ENCODE results near the gene FAM76B. TPM values are rescaled to one million over a fixed set of nuclear protein-coding genes. Genes with fewer than 3 reads are reported as not detected.

FAM76B gene
- total and polyA plus RNA-seq, 2 donors (not counting 1 experiment from before 2014, with no cell fraction given) = 36.5 to 80.9 TPM

DNA sequence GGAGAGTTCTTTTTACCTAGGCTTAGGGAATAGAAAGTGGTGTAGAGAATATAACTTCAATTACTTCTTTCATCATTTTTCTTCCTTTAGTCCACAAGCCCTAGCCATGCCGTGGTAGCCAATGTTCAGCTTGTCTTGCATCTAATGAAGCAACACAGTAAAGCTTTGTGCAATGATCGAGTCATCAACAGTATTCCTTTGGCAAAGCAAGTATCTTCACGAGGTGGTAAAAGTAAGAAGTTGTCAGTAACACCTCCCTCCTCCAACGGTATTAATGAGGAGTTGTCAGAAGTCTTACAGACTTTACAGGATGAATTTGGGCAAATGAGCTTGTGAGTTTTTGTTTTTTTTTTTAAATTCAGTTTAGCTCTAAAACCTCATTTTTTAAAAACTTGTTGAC is 38.1 kb upstream of the FAM76B start:
- Histone ChIP-seq H3K9ac (ENCODE audit: low read length) (no peak overlapping the region), H3K27ac (ENCODE audit: low read length in 2 of 2) (no peak overlapping the region), H3K4me3 (ENCODE audit: control extremely low read depth in 1 of 5, extremely low read depth in 1 of 5, insufficient read depth in 1 of 5, low read depth in 2 of 5, low read length in 4 of 5) (no peak overlapping the region), H3K4me1 (ENCODE audit: control insufficient read depth in 2 of 2, insufficient read depth in 2 of 2, low read length in 2 of 2) (no peaks in the 10 kb centered on the region), H3K79me2 (ENCODE audit: control insufficient read depth, insufficient read depth, low read length) (no peaks in the 10 kb centered on the region), H4K20me1 (ENCODE audit: control insufficient read depth, insufficient read depth, low read length, poor library complexity, severe bottlenecking) (no peaks in the 10 kb centered on the region), H2AFZ (ENCODE audit: insufficient read depth, low read depth, low read length, poor library complexity, severe bottlenecking) (no peak overlapping the region), H3K36me3 (replicated peaks in 1 of 2; ENCODE audit: control extremely low read depth in 1 of 2, control insufficient read depth in 1 of 2, extremely low read depth in 1 of 2, insufficient read depth in 2 of 2, low read length in 1 of 2) (peaks cover 13 to 37% of the 10 kb centered on the region in 2 experiments), H3K9me3 (ENCODE audit: control extremely low read depth in 1 of 3, control insufficient read depth in 2 of 3, insufficient read depth in 1 of 3, low read length in 2 of 3) (no peaks in the 10 kb centered on the region), H3K27me3 (replicated peaks in 1 of 4; ENCODE audit: control extremely low read depth in 1 of 4, control insufficient read depth in 3 of 4, insufficient read depth in 4 of 4, low read length in 3 of 4) (no peaks in the 10 kb centered on the region), H3K4me2 (replicated peaks; ENCODE audit: low read depth, low read length, poor library complexity, severe bottlenecking) (no peak overlapping the region)
- ATAC-seq (ENCODE audit: low read depth) = no peak
- intact Hi-C loops (cut with micrococcal nuclease) = no loop called here
- Mint-ChIP-seq H3K27me3 (no peaks in the 10 kb centered on the region), H3K27ac (no peak overlapping the region), H3K4me1 (no peaks in the 10 kb centered on the region), H3K9me3 (ENCODE audit: insufficient read depth) (no peaks in the 10 kb centered on the region), H3K4me3 (no peak overlapping the region)
- no peak for DNase-seq
- CTCF ChIA-PET = interaction anchor here (0.8 to 1.1 kb wide), 2 partner anchors 8 to 598 kb away, joined by 3 to 5 read pairs; no protein-coding TSS in a partner anchor
- no peak for TF ChIP-seq EZH2 (IDR thresholded peaks at IDR 0.05; ENCODE audit: borderline replicate concordance, insufficient read depth, low read depth, low read length, poor library complexity, severe bottlenecking)
- TF ChIP-seq, protein P1, sequence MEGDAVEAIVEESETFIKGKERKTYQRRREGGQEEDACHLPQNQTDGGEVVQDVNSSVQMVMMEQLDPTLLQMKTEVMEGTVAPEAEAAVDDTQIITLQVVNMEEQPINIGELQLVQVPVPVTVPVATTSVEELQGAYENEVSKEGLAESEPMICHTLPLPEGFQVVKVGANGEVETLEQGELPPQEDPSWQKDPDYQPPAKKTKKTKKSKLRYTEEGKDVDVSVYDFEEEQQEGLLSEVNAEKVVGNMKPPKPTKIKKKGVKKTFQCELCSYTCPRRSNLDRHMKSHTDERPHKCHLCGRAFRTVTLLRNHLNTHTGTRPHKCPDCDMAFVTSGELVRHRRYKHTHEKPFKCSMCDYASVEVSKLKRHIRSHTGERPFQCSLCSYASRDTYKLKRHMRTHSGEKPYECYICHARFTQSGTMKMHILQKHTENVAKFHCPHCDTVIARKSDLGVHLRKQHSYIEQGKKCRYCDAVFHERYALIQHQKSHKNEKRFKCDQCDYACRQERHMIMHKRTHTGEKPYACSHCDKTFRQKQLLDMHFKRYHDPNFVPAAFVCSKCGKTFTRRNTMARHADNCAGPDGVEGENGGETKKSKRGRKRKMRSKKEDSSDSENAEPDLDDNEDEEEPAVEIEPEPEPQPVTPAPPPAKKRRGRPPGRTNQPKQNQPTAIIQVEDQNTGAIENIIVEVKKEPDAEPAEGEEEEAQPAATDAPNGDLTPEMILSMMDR (IDR thresholded peaks at IDR 0.05) = no peak
- 90% methylated on average over 2 of the region's 4 CpGs for WGBS (ENCODE audit: insufficient coverage)
- POLR2A ChIA-PET = no interaction called here

DNA sequence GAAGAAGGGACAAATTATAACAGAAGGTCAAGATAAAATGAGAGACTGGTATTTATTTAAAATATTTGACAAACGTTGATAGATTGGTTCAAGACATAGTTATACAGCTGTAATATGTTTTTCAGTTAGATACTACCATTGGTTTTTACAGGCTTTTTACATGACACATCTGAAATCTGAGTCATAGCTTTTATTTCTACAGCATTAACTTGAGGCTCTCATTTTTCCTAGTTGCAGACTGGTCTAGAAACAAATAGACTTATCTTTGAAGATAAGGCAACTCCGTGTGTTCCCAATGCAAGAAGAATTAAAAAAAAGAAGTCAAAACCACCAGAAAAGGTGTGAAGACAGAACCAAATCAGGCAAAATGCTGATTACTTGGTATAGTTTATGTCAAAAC is 32.1 kb upstream of the FAM76B start:
- POLR2A ChIA-PET = no interaction called here

More for the DNA sequence above, 32.1 kb upstream of the FAM76B start:
- H3K27me3 Mint-ChIP-seq = no peaks in the 10 kb centered on the region
- H3K9me3 Mint-ChIP-seq (ENCODE audit: insufficient read depth) = no peaks in the 10 kb centered on the region
- no peak for DNase-seq
- H3K4me3 Mint-ChIP-seq = no peak overlapping the region
- Histone ChIP-seq H3K36me3 (replicated peaks in 1 of 2; ENCODE audit: control extremely low read depth in 1 of 2, control insufficient read depth in 1 of 2, extremely low read depth in 1 of 2, insufficient read depth in 2 of 2, low read length in 1 of 2) (peaks cover 16 to 43% of the 10 kb centered on the region in 2 experiments), H3K27me3 (replicated peaks in 1 of 4; ENCODE audit: control extremely low read depth in 1 of 4, control insufficient read depth in 3 of 4, insufficient read depth in 4 of 4, low read length in 3 of 4) (no peaks in the 10 kb centered on the region), H3K9me3 (ENCODE audit: control extremely low read depth in 1 of 3, control insufficient read depth in 2 of 3, insufficient read depth in 1 of 3, low read length in 2 of 3) (no peaks in the 10 kb centered on the region), H2AFZ (ENCODE audit: insufficient read depth, low read depth, low read length, poor library complexity, severe bottlenecking) (no peak overlapping the region), H3K4me3 (ENCODE audit: control extremely low read depth in 1 of 5, extremely low read depth in 1 of 5, insufficient read depth in 1 of 5, low read depth in 2 of 5, low read length in 4 of 5) (no peak overlapping the region), H3K79me2 (ENCODE audit: control insufficient read depth, insufficient read depth, low read length) (no peaks in the 10 kb centered on the region), H3K4me1 (ENCODE audit: control insufficient read depth in 2 of 2, insufficient read depth in 2 of 2, low read length in 2 of 2) (no peaks in the 10 kb centered on the region), H3K27ac (ENCODE audit: low read length in 2 of 2) (no peak overlapping the region), H3K9ac (ENCODE audit: low read length) (no peak overlapping the region), H3K4me2 (replicated peaks; ENCODE audit: low read depth, low read length, poor library complexity, severe bottlenecking) (no peak overlapping the region), H4K20me1 (ENCODE audit: control insufficient read depth, insufficient read depth, low read length, poor library complexity, severe bottlenecking) (no peaks in the 10 kb centered on the region)
- no peaks in the 10 kb centered on the region for H3K4me1 Mint-ChIP-seq
- intact Hi-C loops (cut with micrococcal nuclease) = no loop called here
- CTCF ChIA-PET = interaction anchor here (0.9 to 2.6 kb wide), 2 partner anchors 13 to 15 kb away, joined by 3 to 8 read pairs; no protein-coding TSS in a partner anchor
- no peak for ATAC-seq (ENCODE audit: low read depth)
- no peak for TF ChIP-seq EZH2 (IDR thresholded peaks at IDR 0.05; ENCODE audit: borderline replicate concordance, insufficient read depth, low read depth, low read length, poor library complexity, severe bottlenecking)
- TF ChIP-seq, protein P1 (IDR thresholded peaks at IDR 0.05) = no peak
- no CpG with 5 or more reads among the region's 2 CpGs for WGBS (ENCODE audit: insufficient coverage)
- H3K27ac Mint-ChIP-seq = no peak overlapping the region

Measured in B cell (primary cell).